ENCODE measurements around the gene OR1F1. TPM values are rescaled to one million over a fixed set of nuclear protein-coding genes. Genes with fewer than 3 reads are reported as not detected.

Gene OR1F1
- total and polyA plus RNA-seq, 2 of the 8 experiments (the other 6 are each of a cell fraction or from before 2014, with no cell fraction given), result 0.52 to 1.2 TPM

GRCh38 chr16:3187798-3188674, at the start of gene OR1F1 (continued):
- TF ChIP-seq POLR2A (IDR thresholded peaks at IDR 0.05; ENCODE audit: control extremely low read depth in 1 of 2, low read depth in 2 of 2, low read length in 2 of 2), result no peak
- TF ChIP-seq GABPA (IDR thresholded peaks at IDR 0.05; ENCODE audit: borderline replicate concordance, insufficient read depth, low read length), result no peak
- no peak for TF ChIP-seq POLR2AphosphoS5 (IDR thresholded peaks at IDR 0.05; ENCODE audit: low read depth, low read length)
- TF ChIP-seq SUZ12 (IDR thresholded peaks at IDR 0.05; ENCODE audit: low read length), result no peak
- no peak for TF ChIP-seq RBBP5 (IDR thresholded peaks at IDR 0.05; ENCODE audit: borderline replicate concordance, low read depth, low read length)
- no peak for TF ChIP-seq SIX5 (IDR thresholded peaks at IDR 0.05; ENCODE audit: low read depth, low read length)
- no peak for TF ChIP-seq CTBP2 (IDR thresholded peaks at IDR 0.05; ENCODE audit: borderline replicate concordance, insufficient read depth, insufficient read length, low read length)
- TF ChIP-seq KDM5A (IDR thresholded peaks at IDR 0.05; ENCODE audit: low read length), result no peak
- 0 out of 3 replicates have a peak, but pooled peaks of 1 of the 2 experiments have one; percentile 21 for TF ChIP-seq EP300 (IDR thresholded peaks at IDR 0.05; ENCODE audit: borderline replicate concordance in 1 of 2, low read depth in 2 of 2, low read length in 2 of 2)
- TF ChIP-seq GTF2F1 (IDR thresholded peaks at IDR 0.05; ENCODE audit: borderline replicate concordance, low read depth, low read length), result no peak
- no peak for TF ChIP-seq RAD21 (IDR thresholded peaks at IDR 0.05 in 1 of 2, conservative IDR thresholded peaks at IDR 0.05 in 1 of 2; ENCODE audit: low read depth in 2 of 2, low read length in 2 of 2)
- TF ChIP-seq CHD1 (IDR thresholded peaks at IDR 0.05; ENCODE audit: low read depth, low read length), result no peak
- TF ChIP-seq ZNF274 (IDR thresholded peaks at IDR 0.05; ENCODE audit: borderline replicate concordance, extremely low read depth, low read length), result no peak
- no peak for TF ChIP-seq CBX8 (IDR thresholded peaks at IDR 0.05; ENCODE audit: borderline replicate concordance, low read depth, low read length)
- TF ChIP-seq HDAC2 (IDR thresholded peaks at IDR 0.05; ENCODE audit: borderline replicate concordance in 1 of 2, low read depth in 2 of 2, low read length in 2 of 2), result no peak
- no peak for TF ChIP-seq SRF (IDR thresholded peaks at IDR 0.05; ENCODE audit: low read depth, low read length)
- no peak for TF ChIP-seq MAFK (IDR thresholded peaks at IDR 0.05; ENCODE audit: low read depth, low read length)
- no peak for TF ChIP-seq E2F6 (IDR thresholded peaks at IDR 0.05)
- TF ChIP-seq KDM4A (IDR thresholded peaks at IDR 0.05; ENCODE audit: low read depth, low read length, severe bottlenecking), result no peak
- no peak for TF ChIP-seq BACH1 (IDR thresholded peaks at IDR 0.05; ENCODE audit: low read length)
- TF ChIP-seq CREB1 (IDR thresholded peaks at IDR 0.05), result peak; percentile 84
- TF ChIP-seq RXRA (IDR thresholded peaks at IDR 0.05; ENCODE audit: insufficient read depth, low read depth, low read length), result no peak
- TF ChIP-seq TAF1 (IDR thresholded peaks at IDR 0.05; ENCODE audit: low read depth, low read length), result no peak
